ENCODE results near the gene RUFY3.

Gene RUFY3

DNA sequence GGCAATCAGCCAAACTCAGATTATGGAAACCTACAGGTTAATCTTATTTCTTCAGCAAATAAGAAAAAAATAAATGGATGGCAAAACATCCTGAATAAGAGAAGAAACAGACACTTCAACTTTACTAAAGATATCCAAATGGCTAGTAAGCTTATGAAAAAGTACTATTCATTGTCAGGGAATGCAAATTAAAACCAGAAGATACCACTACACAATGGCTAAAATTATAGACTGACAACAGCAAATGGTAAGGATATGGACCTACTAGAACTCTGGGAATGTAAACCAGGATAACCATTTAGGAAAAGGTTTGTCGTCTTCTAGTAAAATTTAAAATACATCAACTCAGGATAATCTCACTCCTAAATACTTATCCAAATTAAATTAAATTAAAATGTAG is 93.6 kb downstream of the RUFY3 start:
- no peak for TF ChIP-seq TAF1 (IDR thresholded peaks at IDR 0.05; ENCODE audit: borderline replicate concordance, low read depth, low read length)
- no peak for TF ChIP-seq POLR2A (IDR thresholded peaks at IDR 0.05; ENCODE audit: low read depth, low read length)
- TF ChIP-seq POLR2AphosphoS5 (IDR thresholded peaks at IDR 0.05; ENCODE audit: low read depth, low read length) = no peak
- FAIRE-seq (no peak), DNase-seq (ENCODE audit: insufficient read length) (no peak)

DNA sequence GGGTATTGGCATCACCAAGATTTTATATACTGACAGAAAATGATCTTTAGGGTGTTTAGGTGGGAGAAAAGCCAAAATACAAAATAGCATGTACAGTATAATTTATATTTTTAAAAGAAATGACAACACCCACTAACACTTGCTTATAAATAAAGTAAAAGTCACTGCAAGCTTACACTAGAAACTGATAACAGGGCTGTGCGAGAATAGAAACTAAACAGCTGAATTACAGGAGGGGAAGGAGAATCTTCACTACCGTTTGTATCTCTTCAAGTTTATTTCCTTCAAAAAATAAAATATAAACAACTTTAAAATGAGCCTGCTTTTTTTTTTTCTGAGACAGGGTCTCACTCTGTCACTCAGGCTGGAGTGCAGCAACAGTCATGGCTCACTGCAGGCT is 95.1 kb downstream of the RUFY3 start:
- no peak for FAIRE-seq

DNA sequence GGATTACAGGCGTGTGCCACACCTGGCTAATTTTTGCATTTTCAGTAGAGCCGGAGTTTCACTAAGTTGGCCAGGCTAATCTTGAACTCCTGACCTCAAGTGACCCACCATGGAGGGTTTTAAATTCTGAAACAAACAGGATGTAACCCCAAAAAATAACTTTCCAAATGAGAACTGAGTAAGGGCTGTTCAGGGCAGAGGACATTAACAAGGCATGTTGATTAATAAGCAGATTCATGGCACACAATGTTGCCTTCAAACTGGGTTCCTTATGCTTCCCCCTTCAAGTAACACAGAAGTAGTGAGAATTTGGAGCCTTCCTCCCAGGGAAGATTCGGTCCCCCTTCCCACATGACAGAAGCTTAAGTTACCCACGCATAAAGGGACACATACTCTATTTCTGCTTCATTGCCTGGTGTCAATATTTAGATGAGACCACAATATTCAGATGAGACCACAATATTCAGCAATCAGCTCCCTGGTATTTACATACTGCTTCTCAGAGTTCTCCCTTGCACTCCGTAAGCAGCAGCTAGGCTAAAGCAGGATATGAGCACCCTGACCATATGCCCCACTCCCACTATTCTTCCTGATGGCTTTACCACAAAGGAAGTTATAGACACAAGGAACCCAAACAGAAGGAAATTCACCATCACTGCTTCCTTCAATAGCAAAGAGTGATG is 96.5 kb downstream of the RUFY3 start:
- DNase-seq (ENCODE audit: insufficient read length) (no peak), FAIRE-seq (peak; percentile 42)

More for the DNA sequence above, 95.1 kb downstream of the RUFY3 start:
- TF ChIP-seq POLR2AphosphoS5 (IDR thresholded peaks at IDR 0.05; ENCODE audit: low read depth, low read length) (no peak), TAF1 (IDR thresholded peaks at IDR 0.05; ENCODE audit: borderline replicate concordance, low read depth, low read length) (no peak), POLR2A (IDR thresholded peaks at IDR 0.05; ENCODE audit: low read depth, low read length) (no peak)
- no peak for DNase-seq (ENCODE audit: insufficient read length)

DNA sequence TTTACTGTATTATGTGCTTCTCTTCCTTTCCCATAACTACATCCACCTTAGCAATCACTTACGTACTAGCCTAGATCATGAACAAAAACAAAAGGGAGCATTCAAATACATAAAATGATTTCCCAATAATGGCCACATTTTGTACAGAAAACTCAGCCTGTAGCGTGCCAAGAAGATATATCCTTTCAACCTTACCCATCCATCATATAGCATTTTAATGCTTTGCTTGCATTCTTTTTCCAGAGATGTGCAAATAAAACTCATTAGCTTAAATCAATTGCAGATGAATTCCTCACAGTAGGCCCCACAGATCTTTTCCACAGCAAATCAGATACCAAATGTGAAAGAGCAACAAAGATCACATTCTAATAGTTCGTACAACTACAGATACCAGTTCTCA is 97.2 kb downstream of the RUFY3 start:
- FAIRE-seq (no peak), DNase-seq (ENCODE audit: insufficient read length) (no peak)
- TF ChIP-seq POLR2A (IDR thresholded peaks at IDR 0.05; ENCODE audit: low read depth, low read length) = no peak
- no peak for TF ChIP-seq POLR2AphosphoS5 (IDR thresholded peaks at IDR 0.05; ENCODE audit: low read depth, low read length)

More for the DNA sequence above, 96.5 kb downstream of the RUFY3 start:
- TF ChIP-seq TAF1 (IDR thresholded peaks at IDR 0.05; ENCODE audit: borderline replicate concordance, low read depth, low read length) = no peak
- TF ChIP-seq POLR2A (IDR thresholded peaks at IDR 0.05; ENCODE audit: low read depth, low read length) = no peak; the same call in 1 of the 2 replicates
- no peak for TF ChIP-seq POLR2AphosphoS5 (IDR thresholded peaks at IDR 0.05; ENCODE audit: low read depth, low read length)

DNA sequence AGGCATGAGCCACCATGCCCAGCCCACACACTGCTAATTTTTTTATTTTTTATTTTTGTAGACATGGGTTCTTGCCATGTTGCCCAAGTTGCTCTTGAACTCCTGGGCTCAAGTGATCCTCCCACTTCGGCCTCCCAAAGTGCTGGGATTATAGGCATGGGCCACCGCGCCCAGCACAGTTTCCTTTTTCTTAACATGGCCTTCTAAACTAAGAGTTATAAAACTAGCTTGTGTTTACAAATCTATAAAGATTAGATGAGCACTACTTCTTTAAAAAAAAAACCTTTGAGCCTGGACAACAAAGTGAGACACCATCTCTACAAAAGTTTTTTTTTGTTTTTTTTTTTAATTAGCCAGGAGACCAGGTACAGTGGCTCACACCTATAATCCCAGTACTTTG is 107.3 kb downstream of the RUFY3 start:
- no peak for FAIRE-seq

DNA sequence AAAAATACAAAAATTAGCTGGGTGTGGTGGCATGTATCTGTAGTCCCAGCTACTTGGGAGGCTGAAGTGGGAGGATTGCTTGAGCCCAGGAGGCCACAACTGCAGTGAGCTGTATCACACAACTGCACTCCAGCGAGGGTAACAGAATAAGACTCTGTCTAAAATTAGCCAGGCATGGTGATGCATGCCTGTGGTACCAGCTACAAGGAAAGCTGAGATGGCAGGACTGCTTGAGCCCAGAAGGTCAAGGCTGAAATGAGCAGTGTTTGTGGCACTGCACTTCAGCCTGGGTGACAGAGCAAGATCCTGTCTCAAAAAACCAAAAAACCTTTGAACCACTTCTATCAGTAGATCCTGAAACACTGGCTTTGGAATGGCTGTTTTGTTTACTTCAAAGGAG is 107.7 kb downstream of the RUFY3 start:
- FAIRE-seq = peak; percentile 9
- no peak for TF ChIP-seq TAF1 (IDR thresholded peaks at IDR 0.05; ENCODE audit: borderline replicate concordance, low read depth, low read length)
- TF ChIP-seq POLR2A (IDR thresholded peaks at IDR 0.05; ENCODE audit: low read depth, low read length) = no peak
- no peak for TF ChIP-seq POLR2AphosphoS5 (IDR thresholded peaks at IDR 0.05; ENCODE audit: low read depth, low read length)

More for the DNA sequence above, 107.3 kb downstream of the RUFY3 start:
- TF ChIP-seq POLR2A (IDR thresholded peaks at IDR 0.05; ENCODE audit: low read depth, low read length) (no peak), TAF1 (IDR thresholded peaks at IDR 0.05; ENCODE audit: borderline replicate concordance, low read depth, low read length) (no peak), POLR2AphosphoS5 (IDR thresholded peaks at IDR 0.05; ENCODE audit: low read depth, low read length) (no peak)
- no peak for DNase-seq (ENCODE audit: insufficient read length)

DNA sequence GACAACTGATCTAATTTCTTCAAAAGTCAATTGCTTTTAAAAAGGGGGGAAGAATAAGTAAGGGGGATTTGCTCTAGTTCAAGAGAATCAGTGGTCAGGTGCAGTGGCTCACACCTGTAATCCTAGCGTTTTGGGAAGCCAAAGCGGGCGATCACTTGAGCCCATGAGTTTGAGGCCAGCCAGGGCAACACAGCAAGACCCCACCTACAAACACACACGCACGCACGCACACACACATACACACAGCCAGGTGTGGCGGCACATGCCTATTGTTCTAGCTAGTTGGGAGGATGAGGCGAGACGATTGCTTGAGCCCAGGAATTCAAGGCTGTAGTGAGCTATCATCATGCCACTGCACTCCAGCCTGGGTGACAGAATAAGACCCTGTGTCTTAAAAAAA is 108.3 kb downstream of the RUFY3 start:
- FAIRE-seq = no peak
- no peak for TF ChIP-seq TAF1 (IDR thresholded peaks at IDR 0.05; ENCODE audit: borderline replicate concordance, low read depth, low read length)
- TF ChIP-seq POLR2AphosphoS5 (IDR thresholded peaks at IDR 0.05; ENCODE audit: low read depth, low read length) = no peak
- no peak for TF ChIP-seq POLR2A (IDR thresholded peaks at IDR 0.05; ENCODE audit: low read depth, low read length)
- DNase-seq (ENCODE audit: insufficient read length) = no peak

More for the DNA sequence above, 107.7 kb downstream of the RUFY3 start:
- DNase-seq (ENCODE audit: insufficient read length) = no peak

DNA sequence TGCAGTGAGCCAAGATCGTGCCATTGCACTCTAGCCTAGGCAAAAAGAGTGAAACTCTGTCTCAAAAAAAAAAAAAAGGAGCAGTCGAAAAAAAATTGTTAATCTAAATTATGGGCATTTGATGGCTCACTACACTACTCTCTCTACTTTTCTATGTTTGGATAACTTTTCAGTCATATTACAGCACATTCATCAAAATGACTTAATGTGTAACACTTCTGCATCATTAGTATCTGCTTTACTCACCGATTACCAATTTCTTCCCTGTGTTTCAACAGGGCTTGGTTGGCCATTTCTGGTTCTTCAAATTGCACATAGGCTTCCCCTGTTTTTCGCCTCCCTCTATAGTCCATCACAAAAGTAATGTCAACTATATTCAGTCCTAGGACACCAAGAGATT is 109.5 kb downstream of the RUFY3 start:
- TF ChIP-seq POLR2AphosphoS5 (IDR thresholded peaks at IDR 0.05; ENCODE audit: low read depth, low read length) (no peak), POLR2A (IDR thresholded peaks at IDR 0.05; ENCODE audit: low read depth, low read length) (no peak), TAF1 (IDR thresholded peaks at IDR 0.05; ENCODE audit: borderline replicate concordance, low read depth, low read length) (no peak)
- FAIRE-seq (no peak), DNase-seq (ENCODE audit: insufficient read length) (no peak)

DNA sequence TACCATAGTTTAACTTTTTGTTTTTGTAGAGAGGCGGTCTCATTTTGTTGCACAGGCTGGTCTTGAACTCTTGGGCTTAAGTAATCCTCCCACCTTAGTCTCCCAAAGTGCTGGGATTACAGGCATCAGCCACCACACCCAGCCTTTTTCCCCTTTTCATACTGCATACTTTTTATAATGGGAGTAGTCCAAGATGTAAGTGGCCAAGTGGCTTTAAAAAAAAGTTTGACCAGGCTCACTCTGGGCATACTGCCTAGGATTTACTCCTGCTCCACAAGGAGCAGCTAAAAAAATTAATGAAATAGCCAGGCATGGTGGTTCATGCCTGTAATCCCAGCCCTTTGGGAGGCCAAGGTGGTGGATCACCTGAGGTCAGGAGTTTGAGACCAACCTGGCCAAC is 111.9 kb downstream of the RUFY3 start:
- no peak for TF ChIP-seq POLR2A (IDR thresholded peaks at IDR 0.05; ENCODE audit: low read depth, low read length)
- TF ChIP-seq TAF1 (IDR thresholded peaks at IDR 0.05; ENCODE audit: borderline replicate concordance, low read depth, low read length) = no peak
- no peak for TF ChIP-seq POLR2AphosphoS5 (IDR thresholded peaks at IDR 0.05; ENCODE audit: low read depth, low read length)
- no peak for FAIRE-seq
- no peak for DNase-seq (ENCODE audit: insufficient read length)

DNA sequence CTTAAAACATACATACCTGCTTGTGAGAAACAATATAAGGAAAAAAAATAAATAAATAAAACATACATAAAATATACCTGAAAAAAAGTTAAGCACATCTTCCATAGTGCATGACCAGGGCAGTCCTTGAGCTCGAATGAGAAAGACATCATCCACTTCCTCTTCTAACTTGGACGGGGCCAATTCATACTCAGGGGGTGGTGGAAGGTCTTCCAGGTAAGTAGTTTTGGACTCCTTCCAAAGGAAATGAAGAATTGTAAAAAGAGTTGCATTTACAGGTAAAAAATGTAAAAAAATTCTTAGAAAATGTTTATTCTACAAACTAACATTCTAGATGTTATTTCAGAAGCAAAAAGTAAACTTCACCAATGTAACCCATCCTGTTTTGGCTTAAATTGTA is 114.3 kb downstream of the RUFY3 start:
- FAIRE-seq (no peak), DNase-seq (ENCODE audit: insufficient read length) (no peak)
- no peak for TF ChIP-seq POLR2A (IDR thresholded peaks at IDR 0.05; ENCODE audit: low read depth, low read length)
- TF ChIP-seq TAF1 (IDR thresholded peaks at IDR 0.05; ENCODE audit: borderline replicate concordance, low read depth, low read length) = no peak
- no peak for TF ChIP-seq POLR2AphosphoS5 (IDR thresholded peaks at IDR 0.05; ENCODE audit: low read depth, low read length)

DNA sequence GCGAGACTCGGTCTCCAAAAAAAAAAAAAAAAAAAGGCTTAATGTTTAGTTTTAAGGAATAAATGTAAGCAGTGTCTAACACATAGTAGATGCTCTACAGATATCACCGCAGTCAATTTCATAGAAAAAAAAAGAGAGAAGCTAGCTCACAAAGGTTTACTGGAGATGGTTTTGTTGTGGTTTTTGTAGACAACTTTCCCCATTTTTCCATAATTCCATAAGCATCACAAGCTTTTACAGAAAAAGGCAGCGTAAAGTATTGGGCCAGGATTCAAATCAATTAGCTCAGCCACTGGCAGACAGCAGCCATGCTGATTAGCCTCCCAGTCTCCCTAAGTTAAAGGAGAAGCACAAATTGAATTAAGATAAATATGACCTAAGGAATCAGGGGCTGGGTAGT is 116.4 kb downstream of the RUFY3 start:
- no peak for TF ChIP-seq POLR2AphosphoS5 (IDR thresholded peaks at IDR 0.05; ENCODE audit: low read depth, low read length)
- no peak for TF ChIP-seq POLR2A (IDR thresholded peaks at IDR 0.05; ENCODE audit: low read depth, low read length)
- TF ChIP-seq TAF1 (IDR thresholded peaks at IDR 0.05; ENCODE audit: borderline replicate concordance, low read depth, low read length) = no peak
- FAIRE-seq (peak; percentile 50), DNase-seq (ENCODE audit: insufficient read length) (no peak)
